ENCODE data around the gene RIC3.

DNA sequence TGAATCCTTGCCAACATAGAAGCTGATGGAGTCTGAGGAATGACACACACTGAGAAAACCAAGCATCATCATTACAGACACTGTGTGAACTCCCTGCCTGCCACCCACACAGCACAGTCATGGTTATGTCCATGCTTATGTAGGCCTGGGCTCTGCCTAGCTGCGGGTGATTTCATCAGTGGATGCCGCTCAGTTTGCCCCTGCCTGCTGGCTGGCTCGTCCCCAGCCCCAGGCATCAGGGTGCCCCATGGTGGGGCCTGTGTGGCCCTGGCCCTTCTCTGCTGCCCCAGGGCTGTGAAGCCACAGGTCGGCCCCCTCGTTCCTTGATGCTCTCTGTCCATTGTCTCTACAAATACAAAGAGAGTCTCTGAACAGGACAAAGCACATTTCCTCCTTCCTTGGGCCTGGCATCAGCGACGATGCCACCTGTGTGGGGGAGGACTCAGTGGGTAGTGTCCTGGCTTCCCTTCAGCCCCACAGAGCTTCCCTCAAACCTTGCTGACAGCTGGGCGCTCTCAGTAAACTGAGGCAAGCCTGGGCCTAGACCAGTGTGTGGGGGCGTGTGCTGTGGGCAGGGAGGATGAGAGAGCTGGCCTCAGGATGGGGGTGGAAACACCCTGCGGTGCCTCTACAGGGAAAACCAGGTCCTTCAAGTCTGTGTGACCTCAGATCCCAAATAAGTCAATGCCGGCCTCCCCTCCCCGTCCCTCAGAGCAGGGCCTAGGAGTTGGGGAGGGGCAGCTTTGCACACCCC lies 107.8 kb downstream of the RIC3 start:
- TF ChIP-seq, protein P1, sequence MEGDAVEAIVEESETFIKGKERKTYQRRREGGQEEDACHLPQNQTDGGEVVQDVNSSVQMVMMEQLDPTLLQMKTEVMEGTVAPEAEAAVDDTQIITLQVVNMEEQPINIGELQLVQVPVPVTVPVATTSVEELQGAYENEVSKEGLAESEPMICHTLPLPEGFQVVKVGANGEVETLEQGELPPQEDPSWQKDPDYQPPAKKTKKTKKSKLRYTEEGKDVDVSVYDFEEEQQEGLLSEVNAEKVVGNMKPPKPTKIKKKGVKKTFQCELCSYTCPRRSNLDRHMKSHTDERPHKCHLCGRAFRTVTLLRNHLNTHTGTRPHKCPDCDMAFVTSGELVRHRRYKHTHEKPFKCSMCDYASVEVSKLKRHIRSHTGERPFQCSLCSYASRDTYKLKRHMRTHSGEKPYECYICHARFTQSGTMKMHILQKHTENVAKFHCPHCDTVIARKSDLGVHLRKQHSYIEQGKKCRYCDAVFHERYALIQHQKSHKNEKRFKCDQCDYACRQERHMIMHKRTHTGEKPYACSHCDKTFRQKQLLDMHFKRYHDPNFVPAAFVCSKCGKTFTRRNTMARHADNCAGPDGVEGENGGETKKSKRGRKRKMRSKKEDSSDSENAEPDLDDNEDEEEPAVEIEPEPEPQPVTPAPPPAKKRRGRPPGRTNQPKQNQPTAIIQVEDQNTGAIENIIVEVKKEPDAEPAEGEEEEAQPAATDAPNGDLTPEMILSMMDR (IDR thresholded peaks at IDR 0.05): no peak
- TF ChIP-seq POLR2A (IDR thresholded peaks at IDR 0.05) (no peak), POLR2AphosphoS5 (IDR thresholded peaks at IDR 0.05; ENCODE audit: insufficient read depth in 1 of 2, low read depth in 1 of 2) (no peak)
